Right atrium auricular region (tissue), 2 donors: ENCODE measurements around the gene ADD1. TPM values are rescaled to one million over a fixed set of nuclear protein-coding genes. Genes with fewer than 3 reads are reported as not detected.

Experiments
- DNase-seq: peaks from one replicate; pipeline ENCODE4 v3.0.0-alpha.2; 2019; ENCODE audit warnings: low spot score
- H3K27ac ChIP-seq, 2 donors: fragments of 200-600 bp; sonication (generic); 1 replicate in 1 of 2; 2 replicates in 1 of 2; pipeline ENCODE4 v1.5.1; 2016 to 2019
- H3K27me3 ChIP-seq, 2 donors: fragments of 200-600 bp; sonication (generic); one replicate each; pipeline versions ENCODE4 v1.5.1 to v1.6.0; 2017 to 2019
- H3K36me3 ChIP-seq: fragments of 200-600 bp; sonication (generic); one replicate; pipeline ENCODE4 v1.5.1; 2016
- H3K4me1 ChIP-seq, 2 donors: fragments of 200-600 bp; sonication (generic); one replicate each; pipeline versions ENCODE4 v1.5.1 to v1.6.0; 2017 to 2019
- H3K4me3 ChIP-seq, 2 donors: fragments of 200-600 bp; sonication (generic); 1 replicate in 1 of 2; 2 replicates in 1 of 2; pipeline ENCODE4 v1.5.1; 2017 to 2019; ENCODE audit warnings: mild to moderate bottlenecking in 1 of 2, moderate library complexity in 1 of 2
- H3K9me3 ChIP-seq, 2 donors: fragments of 200-600 bp; sonication (generic); one replicate each; pipeline ENCODE4 v1.5.1; 2019
- CTCF ChIP-seq, 2 donors: fragments of 200-600 bp; sonication (generic); IDR thresholded peaks; one replicate each; pipeline ENCODE4 v1.5.1; 2019; ENCODE audit warnings: antibody characterized with exemption in 2 of 2
- total RNA-seq, 2 donors: library from RNA; depleted of rRNA; stranded (reverse); fragments of >200 nt; gene quantifications; one replicate each; pipeline ENCODE4 v1.1.0, GENCODE V29; 2016

ADD1 gene
- total RNA-seq, 2 donors from 2014 or later, result 171 to 196 TPM

- no peak for DNase-seq
- TF ChIP-seq CTCF (IDR thresholded peaks at IDR 0.05), result no peak
- H3K4me3 ChIP-seq, result no peak overlapping the region
- no peaks in the 10 kb centered on the region for H3K9me3 ChIP-seq
- H3K27ac ChIP-seq, result no peak overlapping the region
- no peaks in the 10 kb centered on the region for H3K27me3 ChIP-seq
- H3K4me1 ChIP-seq, result peaks cover 0 to 5% of the 10 kb centered on the region in 2 donors
- peaks cover 64% of the 10 kb centered on the region for H3K36me3 ChIP-seq
Measured at GRCh38 chr4:2824836-2825381, 18.7 kb upstream of the ADD1 start.

GRCh38 chr4:2825740-2826139, 17.9 kb upstream of the ADD1 start:
- DNase-seq, result no peak
- H3K9me3 ChIP-seq, result no peaks in the 10 kb centered on the region
- H3K27ac ChIP-seq, result no peak overlapping the region
- peaks cover 0 to 5% of the 10 kb centered on the region in 2 donors for H3K4me1 ChIP-seq
- H3K36me3 ChIP-seq, result peaks cover 71% of the 10 kb centered on the region
- no peak overlapping the region for H3K4me3 ChIP-seq
- no peaks in the 10 kb centered on the region for H3K27me3 ChIP-seq
- TF ChIP-seq CTCF (IDR thresholded peaks at IDR 0.05), result no peak

- H3K4me1 ChIP-seq, result peaks cover 0 to 5% of the 10 kb centered on the region in 2 donors
- H3K27ac ChIP-seq, result no peak overlapping the region
- no peak for DNase-seq
- peaks cover 76% of the 10 kb centered on the region for H3K36me3 ChIP-seq
- H3K4me3 ChIP-seq, result no peak overlapping the region
- no peak for TF ChIP-seq CTCF (IDR thresholded peaks at IDR 0.05)
- H3K9me3 ChIP-seq, result no peaks in the 10 kb centered on the region
- no peaks in the 10 kb centered on the region for H3K27me3 ChIP-seq
Measured at GRCh38 chr4:2827071-2827873, 16.4 kb upstream of the ADD1 start.

- Histone ChIP-seq H3K27ac (no peak overlapping the region), H3K27me3 (no peaks in the 10 kb centered on the region), H3K9me3 (no peaks in the 10 kb centered on the region), H3K4me3 (no peak overlapping the region), H3K4me1 (peaks cover 0 to 5% of the 10 kb centered on the region in 2 donors), H3K36me3 (peaks cover 74% of the 10 kb centered on the region)
- no peak for TF ChIP-seq CTCF (IDR thresholded peaks at IDR 0.05)
- DNase-seq, result no peak
Measured at GRCh38 chr4:2827874-2828751, 15.5 kb upstream of the ADD1 start.

- H3K4me3 ChIP-seq, result no peak overlapping the region
- no peak for TF ChIP-seq CTCF (IDR thresholded peaks at IDR 0.05)
- no peaks in the 10 kb centered on the region for H3K9me3 ChIP-seq
- H3K36me3 ChIP-seq, result peaks cover 74% of the 10 kb centered on the region
- no peak for DNase-seq
- no peaks in the 10 kb centered on the region for H3K27me3 ChIP-seq
- peaks cover 0 to 5% of the 10 kb centered on the region in 2 donors for H3K4me1 ChIP-seq
- H3K27ac ChIP-seq, result no peak overlapping the region
Measured at GRCh38 chr4:2828758-2829181, 14.9 kb upstream of the ADD1 start.
